Activated CD8-positive, alpha-beta memory T cell treated with anti-CD3 and anti-CD28 coated beads for 1 hour (primary cell): ENCODE measurements around the gene AHDC1.

Experiments used
- DNase-seq, 2 donors: peaks; one replicate each; pipeline ENCODE4 v3.0.0-alpha.2; 2020; ENCODE audit warnings: low read depth in 1 of 2; ENCODE audit errors: extremely low read depth in 1 of 2

AHDC1 gene

GRCh38 chr1:27491748-27492700 is 111.9 kb downstream of the AHDC1 start:
- DNase-seq, result no peak

GRCh38 chr1:27489973-27490741 is 113.8 kb downstream of the AHDC1 start, which contains the start of gene WASF2:
Gene WASF2, minus strand, starts transcription at chr1:27490167. Its CDS starts 61,277 bp downstream, at chr1:27428890.
- DNase-seq, result peak; percentile 91 to 92

- peak in 1 of 2 donors; percentile 6 for DNase-seq
These were observed 114.4 kb downstream of the AHDC1 start for GRCh38 chr1:27489501-27489972.

GRCh38 chr1:27487966-27488884 is 115.7 kb downstream of the AHDC1 start:
- no peak for DNase-seq

GRCh38 chr1:27485363-27485762 is 118.6 kb downstream of the AHDC1 start:
- DNase-seq, result no peak
